Neural cell (in vitro differentiated cells): ENCODE results near the gene MOB2.

Source experiments
- CTCF ChIP-seq: fragments of 450-650 bp; IDR thresholded peaks from 2 replicates; pipeline ENCODE4 v1.5.1; 2014; ENCODE audit warnings: antibody characterized with exemption, mild to moderate bottlenecking, moderate library complexity; ENCODE audit not compliant: poor library complexity, severe bottlenecking
- POLR2AphosphoS5 ChIP-seq: IDR thresholded peaks from 2 replicates; pipeline ENCODE4 v1.6.1; 2012

GRCh38 chr11:1448882-1449281 is 37.7 kb downstream of the MOB2 start:
- no peak for TF ChIP-seq CTCF
- no peak for TF ChIP-seq POLR2AphosphoS5
